Liver (tissue), 3 donors: ENCODE measurements around the gene FADS3.

Experiments used
- ATF3 ChIP-seq: IDR thresholded peaks from 2 replicates; pipeline ENCODE4 v1.6.1; 2016; ENCODE audit warnings: antibody characterized with exemption
- CTCF ChIP-seq: fragments of 150-350 bp; IDR thresholded peaks from 2 replicates; pipeline ENCODE4 v1.5.1; 2017; ENCODE audit warnings: improper control_type of control experiment, low read depth, low read length; ENCODE audit not compliant: missing input control
- EGR1 ChIP-seq, 2 donors: IDR thresholded peaks; 2 replicates each; pipeline ENCODE4 v1.6.1; 2016 to 2018; ENCODE audit warnings: antibody characterized with exemption in 2 of 2, low read depth in 2 of 2
- FOXA2 ChIP-seq: IDR thresholded peaks from 2 replicates; pipeline ENCODE4 v1.6.1; 2016; ENCODE audit warnings: antibody characterized with exemption
- JUND ChIP-seq, 2 donors: IDR thresholded peaks; 2 replicates each; pipeline ENCODE4 v1.6.1; 2016; ENCODE audit warnings: antibody characterized with exemption in 2 of 2
- RXRA ChIP-seq, 2 donors: IDR thresholded peaks; 2 replicates each; pipeline ENCODE4 v1.6.1; 2017 to 2018; ENCODE audit warnings: antibody characterized with exemption in 2 of 2, mild to moderate bottlenecking in 1 of 2
- TAF1 ChIP-seq: conservative IDR thresholded peaks from 2 replicates; pipeline ENCODE4 v1.6.1; 2016; ENCODE audit warnings: antibody characterized with exemption, mild to moderate bottlenecking
- YY1 ChIP-seq: IDR thresholded peaks from 2 replicates; pipeline ENCODE4 v1.6.1; 2016; ENCODE audit warnings: antibody characterized with exemption, mild to moderate bottlenecking
- donor health status: healthy.
- donor health status: healthy.

GRCh38 chr11:61898247-61898582 lies 6.9 kb upstream of the FADS3 start:
- TF ChIP-seq TAF1 (no peak), ATF3 (no peak), CTCF (no peak), EGR1 (IDR thresholded peaks at IDR 0.05; ENCODE audit: low read depth in 2 of 2) (no peak), JUND (IDR thresholded peaks at IDR 0.05) (no peak), RXRA (IDR thresholded peaks at IDR 0.05) (no peak), FOXA2 (no peak), YY1 (no peak)
